GM23338 (cell line): ENCODE results near the gene KRT84. TPM values are rescaled to one million over a fixed set of nuclear protein-coding genes. Genes with fewer than 3 reads are reported as not detected.

Source experiments
- ATAC-seq: fragments of 200-7000 bp; cut with Tn5 transposase; 3 replicates; pipeline ENCODE4 v1.9.1; 2020
- DNase-seq: peaks from one replicate; pipeline ENCODE4 v3.0.0-alpha.2; 2015; ENCODE audit warnings: low spot score
- H2AFZ ChIP-seq: fragments of 200-600 bp; sonication (generic); 2 replicates; pipeline ENCODE4 v1.8.0; 2016; ENCODE audit warnings: antibody characterized with exemption, mild to moderate bottlenecking, moderate library complexity
- H3F3A ChIP-seq: fragments of 200-600 bp; sonication (generic); replicated peaks from 2 replicates; pipeline ENCODE4 v1.8.0; 2017; ENCODE audit warnings: antibody characterized with exemption, mixed run types, low read depth
- H3K27ac ChIP-seq: fragments of 200-600 bp; sonication (generic); 2 replicates; pipeline ENCODE4 v1.6.1; 2016; ENCODE audit warnings: low read depth
- H3K27me3 ChIP-seq: fragments of 200-600 bp; sonication (generic); 2 replicates; pipeline ENCODE4 v1.8.0; 2016; ENCODE audit warnings: mild to moderate bottlenecking, mixed run types, moderate library complexity; ENCODE audit not compliant: insufficient read depth
- H3K36me3 ChIP-seq: fragments of 200-600 bp; sonication (generic); 2 replicates; pipeline ENCODE4 v1.8.0; 2016; ENCODE audit warnings: mild to moderate bottlenecking; ENCODE audit not compliant: insufficient read depth
- H3K4me1 ChIP-seq: fragments of 200-600 bp; sonication (generic); 2 replicates; pipeline ENCODE4 v1.8.0; 2016; ENCODE audit warnings: mild to moderate bottlenecking, moderate library complexity; ENCODE audit not compliant: insufficient read depth
- H3K4me2 ChIP-seq: fragments of 200-600 bp; sonication (generic); 2 replicates; pipeline ENCODE4 v1.7.1; 2017; ENCODE audit warnings: mixed run types
- H3K4me3 ChIP-seq: fragments of 200-600 bp; sonication (generic); 2 replicates; pipeline ENCODE4 v1.6.1; 2016; ENCODE audit warnings: mixed run types
- H3K79me2 ChIP-seq: fragments of 200-600 bp; sonication (generic); replicated peaks from 2 replicates; pipeline ENCODE4 v1.8.0; 2017; ENCODE audit warnings: mild to moderate bottlenecking; ENCODE audit not compliant: insufficient read depth
- H3K9me2 ChIP-seq: fragments of 200-600 bp; sonication (generic); 2 replicates; pipeline ENCODE4 v1.8.0; 2017; ENCODE audit not compliant: insufficient read depth
- H4K20me1 ChIP-seq: fragments of 200-600 bp; sonication (generic); replicated peaks from 2 replicates; pipeline ENCODE4 v1.8.0; 2017; ENCODE audit warnings: mild to moderate bottlenecking; ENCODE audit not compliant: insufficient read depth
- H3K27ac Mint-ChIP-seq: 2 replicates; pipeline ENCODE4 v1.8.0; 2020; ENCODE audit warnings: inconsistent platforms, mild to moderate bottlenecking, moderate library complexity, mixed read lengths
- H3K27me3 Mint-ChIP-seq: 3 replicates; pipeline ENCODE4 v1.8.0; 2022; ENCODE audit warnings: low read depth, mild to moderate bottlenecking, moderate library complexity, mixed read lengths, inconsistent platforms; ENCODE audit not compliant: insufficient read depth, poor library complexity
- H3K36me3 Mint-ChIP-seq: 3 replicates; pipeline ENCODE4 v1.8.0; 2021; ENCODE audit warnings: low read depth, mild to moderate bottlenecking, inconsistent platforms, moderate library complexity, mixed read lengths
- H3K4me1 Mint-ChIP-seq: 3 replicates; pipeline ENCODE4 v1.8.0; 2020; ENCODE audit warnings: mild to moderate bottlenecking, inconsistent platforms, mixed read lengths
- H3K4me3 Mint-ChIP-seq: 3 replicates; pipeline ENCODE4 v1.8.0; 2021; ENCODE audit warnings: moderate library complexity, mild to moderate bottlenecking, inconsistent platforms, mixed read lengths
- H3K9me3 Mint-ChIP-seq: 3 replicates; pipeline ENCODE4 v1.8.0; 2020; ENCODE audit warnings: moderate library complexity, mild to moderate bottlenecking, inconsistent platforms, mixed read lengths
- CREB1 ChIP-seq: fragments of 250-450 bp; sonication (Bioruptor Pico); IDR thresholded peaks from 2 replicates; pipeline ENCODE4 v1.5.0; 2020; ENCODE audit warnings: low read depth, mild to moderate bottlenecking, moderate library complexity
- EZH2 ChIP-seq: fragments of 200-600 bp; sonication (generic); IDR thresholded peaks from one replicate; pipeline ENCODE4 v1.8.0; 2017; ENCODE audit warnings: antibody characterized with exemption, mild to moderate bottlenecking, low read depth; ENCODE audit not compliant: unreplicated experiment
- EZH2phosphoT487 ChIP-seq: fragments of 200-600 bp; sonication (generic); IDR thresholded peaks from one replicate; pipeline ENCODE4 v1.8.1; 2018; ENCODE audit warnings: antibody characterized with exemption; ENCODE audit not compliant: unreplicated experiment
- JUNB ChIP-seq: IDR thresholded peaks from one replicate; pipeline ENCODE4 v1.6.1; 2016; ENCODE audit warnings: antibody characterized with exemption; ENCODE audit not compliant: unreplicated experiment
- NANOG ChIP-seq: IDR thresholded peaks from 2 replicates; pipeline ENCODE4 v1.6.1; 2016; ENCODE audit warnings: antibody characterized with exemption, borderline replicate concordance
- POLR2AphosphoS5 ChIP-seq: IDR thresholded peaks from 2 replicates; pipeline ENCODE4 v1.6.1; 2016; ENCODE audit warnings: antibody characterized with exemption, low read depth
- STAT1 ChIP-seq: IDR thresholded peaks from one replicate; pipeline ENCODE4 v1.6.1; 2016; ENCODE audit warnings: antibody characterized with exemption; ENCODE audit not compliant: unreplicated experiment
- ZNF114 ChIP-seq: fragments of 250-450 bp; sonication (Bioruptor Pico); IDR thresholded peaks from 2 replicates; pipeline ENCODE4 v1.5.0; 2020; ENCODE audit warnings: mild to moderate bottlenecking, moderate library complexity
- ZNF331 ChIP-seq: fragments of 250-450 bp; sonication (Bioruptor Pico); IDR thresholded peaks from 2 replicates; pipeline ENCODE4 v1.5.0; 2020; ENCODE audit warnings: low read depth, mild to moderate bottlenecking, moderate library complexity
- polyA plus RNA-seq: library from polyadenylated mRNA; unstranded; fragments of >200 nt; fragmentation: Nextera tagmentation; extraction: Ambion mirVana; gene quantifications from 2 replicates; pipeline ENCODE4 v1.2.1, GENCODE V29; 2016
- total RNA-seq: library from RNA; depleted of rRNA; stranded (reverse); fragments of >200 nt; shearing (Covaris generic); gene quantifications from 2 replicates; pipeline ENCODE4 v1.2.3, GENCODE V29; 2014
- TF ChIP-seq, protein P1 (sequence below): IDR thresholded peaks from 2 replicates; pipeline ENCODE4 v1.6.1; 2016; ENCODE audit warnings: antibody characterized with exemption
- TF ChIP-seq, protein P2 (sequence below): IDR thresholded peaks from one replicate; pipeline ENCODE4 v1.6.1; 2018; ENCODE audit warnings: antibody characterized with exemption; ENCODE audit not compliant: unreplicated experiment
- TF ChIP-seq, protein P3 (sequence below): fragments of 250-450 bp; sonication (Bioruptor Pico); IDR thresholded peaks from 2 replicates; pipeline ENCODE4 v1.5.0; 2020; ENCODE audit warnings: mild to moderate bottlenecking, moderate library complexity
- TF ChIP-seq, protein P4 (sequence below), 2 experiments: fragments of 200-600 bp in 1 of 2; sonication (generic) in 1 of 2; conservative IDR thresholded peaks; 2 replicates each; pipeline versions ENCODE4 v1.5.1 to v1.6.1; 2016 to 2017; ENCODE audit warnings: antibody characterized with exemption in 2 of 2, low read depth in 2 of 2, mild to moderate bottlenecking in 2 of 2, moderate library complexity in 1 of 2

KRT84 gene
- total and polyA plus RNA-seq, 2 experiments from 2014 or later: not detected

DNA sequence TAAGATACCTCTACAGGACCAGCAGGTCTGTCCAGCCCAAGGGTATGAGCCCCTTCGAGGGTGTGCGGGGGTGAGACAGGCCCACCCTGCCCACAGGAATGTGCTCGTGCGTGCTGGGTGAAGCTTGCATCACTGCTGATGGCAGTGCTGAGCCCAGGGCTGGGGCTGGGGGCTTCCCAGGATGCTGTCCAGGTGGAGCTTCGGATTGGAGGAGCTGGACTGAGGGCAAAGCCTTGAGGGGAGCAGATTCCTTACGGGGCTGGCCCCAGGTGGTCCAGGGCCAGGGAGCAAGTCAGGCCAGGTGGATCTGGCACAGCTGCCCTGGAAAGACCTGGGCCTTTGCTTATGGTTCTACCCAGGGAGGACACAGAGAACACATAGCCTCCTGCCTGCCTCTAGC, 15.6 kb downstream of the KRT84 start:
- Mint-ChIP-seq H3K4me1 (peaks cover 3% of the 10 kb centered on the region; the same call in 1 of the 3 replicates), H3K9me3 (no peaks in the 10 kb centered on the region), H3K27me3 (peaks cover 4% of the 10 kb centered on the region), H3K36me3 (no peaks in the 10 kb centered on the region; the same call in 2 of the 3 replicates), H3K27ac (no peak overlapping the region), H3K4me3 (no peak overlapping the region)
- H3K27me3 ChIP-seq: no peaks in the 10 kb centered on the region
- no peaks in the 10 kb centered on the region for H3F3A ChIP-seq
- no peak overlapping the region for H3K27ac ChIP-seq
- no peaks in the 10 kb centered on the region for H4K20me1 ChIP-seq
- ATAC-seq (no peak), DNase-seq (no peak)
- H3K4me3 ChIP-seq: no peak overlapping the region
- H3K36me3 ChIP-seq: no peaks in the 10 kb centered on the region
- H3K79me2 ChIP-seq: no peaks in the 10 kb centered on the region
- TF ChIP-seq POLR2AphosphoS5 (no peak), EZH2phosphoT487 (no peak), NANOG (no peak), ZNF114 (CRISPR knock-in tag) (no peak), STAT1 (no peak), EZH2 (no peak), ZNF331 (CRISPR knock-in tag) (no peak), JUNB (no peak), CREB1 (CRISPR knock-in tag) (no peak)
- TF ChIP-seq, protein P1, sequence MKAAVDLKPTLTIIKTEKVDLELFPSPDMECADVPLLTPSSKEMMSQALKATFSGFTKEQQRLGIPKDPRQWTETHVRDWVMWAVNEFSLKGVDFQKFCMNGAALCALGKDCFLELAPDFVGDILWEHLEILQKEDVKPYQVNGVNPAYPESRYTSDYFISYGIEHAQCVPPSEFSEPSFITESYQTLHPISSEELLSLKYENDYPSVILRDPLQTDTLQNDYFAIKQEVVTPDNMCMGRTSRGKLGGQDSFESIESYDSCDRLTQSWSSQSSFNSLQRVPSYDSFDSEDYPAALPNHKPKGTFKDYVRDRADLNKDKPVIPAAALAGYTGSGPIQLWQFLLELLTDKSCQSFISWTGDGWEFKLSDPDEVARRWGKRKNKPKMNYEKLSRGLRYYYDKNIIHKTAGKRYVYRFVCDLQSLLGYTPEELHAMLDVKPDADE: no peak
- TF ChIP-seq, protein P2, sequence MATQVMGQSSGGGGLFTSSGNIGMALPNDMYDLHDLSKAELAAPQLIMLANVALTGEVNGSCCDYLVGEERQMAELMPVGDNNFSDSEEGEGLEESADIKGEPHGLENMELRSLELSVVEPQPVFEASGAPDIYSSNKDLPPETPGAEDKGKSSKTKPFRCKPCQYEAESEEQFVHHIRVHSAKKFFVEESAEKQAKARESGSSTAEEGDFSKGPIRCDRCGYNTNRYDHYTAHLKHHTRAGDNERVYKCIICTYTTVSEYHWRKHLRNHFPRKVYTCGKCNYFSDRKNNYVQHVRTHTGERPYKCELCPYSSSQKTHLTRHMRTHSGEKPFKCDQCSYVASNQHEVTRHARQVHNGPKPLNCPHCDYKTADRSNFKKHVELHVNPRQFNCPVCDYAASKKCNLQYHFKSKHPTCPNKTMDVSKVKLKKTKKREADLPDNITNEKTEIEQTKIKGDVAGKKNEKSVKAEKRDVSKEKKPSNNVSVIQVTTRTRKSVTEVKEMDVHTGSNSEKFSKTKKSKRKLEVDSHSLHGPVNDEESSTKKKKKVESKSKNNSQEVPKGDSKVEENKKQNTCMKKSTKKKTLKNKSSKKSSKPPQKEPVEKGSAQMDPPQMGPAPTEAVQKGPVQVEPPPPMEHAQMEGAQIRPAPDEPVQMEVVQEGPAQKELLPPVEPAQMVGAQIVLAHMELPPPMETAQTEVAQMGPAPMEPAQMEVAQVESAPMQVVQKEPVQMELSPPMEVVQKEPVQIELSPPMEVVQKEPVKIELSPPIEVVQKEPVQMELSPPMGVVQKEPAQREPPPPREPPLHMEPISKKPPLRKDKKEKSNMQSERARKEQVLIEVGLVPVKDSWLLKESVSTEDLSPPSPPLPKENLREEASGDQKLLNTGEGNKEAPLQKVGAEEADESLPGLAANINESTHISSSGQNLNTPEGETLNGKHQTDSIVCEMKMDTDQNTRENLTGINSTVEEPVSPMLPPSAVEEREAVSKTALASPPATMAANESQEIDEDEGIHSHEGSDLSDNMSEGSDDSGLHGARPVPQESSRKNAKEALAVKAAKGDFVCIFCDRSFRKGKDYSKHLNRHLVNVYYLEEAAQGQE: no peak
- TF ChIP-seq, protein P3, sequence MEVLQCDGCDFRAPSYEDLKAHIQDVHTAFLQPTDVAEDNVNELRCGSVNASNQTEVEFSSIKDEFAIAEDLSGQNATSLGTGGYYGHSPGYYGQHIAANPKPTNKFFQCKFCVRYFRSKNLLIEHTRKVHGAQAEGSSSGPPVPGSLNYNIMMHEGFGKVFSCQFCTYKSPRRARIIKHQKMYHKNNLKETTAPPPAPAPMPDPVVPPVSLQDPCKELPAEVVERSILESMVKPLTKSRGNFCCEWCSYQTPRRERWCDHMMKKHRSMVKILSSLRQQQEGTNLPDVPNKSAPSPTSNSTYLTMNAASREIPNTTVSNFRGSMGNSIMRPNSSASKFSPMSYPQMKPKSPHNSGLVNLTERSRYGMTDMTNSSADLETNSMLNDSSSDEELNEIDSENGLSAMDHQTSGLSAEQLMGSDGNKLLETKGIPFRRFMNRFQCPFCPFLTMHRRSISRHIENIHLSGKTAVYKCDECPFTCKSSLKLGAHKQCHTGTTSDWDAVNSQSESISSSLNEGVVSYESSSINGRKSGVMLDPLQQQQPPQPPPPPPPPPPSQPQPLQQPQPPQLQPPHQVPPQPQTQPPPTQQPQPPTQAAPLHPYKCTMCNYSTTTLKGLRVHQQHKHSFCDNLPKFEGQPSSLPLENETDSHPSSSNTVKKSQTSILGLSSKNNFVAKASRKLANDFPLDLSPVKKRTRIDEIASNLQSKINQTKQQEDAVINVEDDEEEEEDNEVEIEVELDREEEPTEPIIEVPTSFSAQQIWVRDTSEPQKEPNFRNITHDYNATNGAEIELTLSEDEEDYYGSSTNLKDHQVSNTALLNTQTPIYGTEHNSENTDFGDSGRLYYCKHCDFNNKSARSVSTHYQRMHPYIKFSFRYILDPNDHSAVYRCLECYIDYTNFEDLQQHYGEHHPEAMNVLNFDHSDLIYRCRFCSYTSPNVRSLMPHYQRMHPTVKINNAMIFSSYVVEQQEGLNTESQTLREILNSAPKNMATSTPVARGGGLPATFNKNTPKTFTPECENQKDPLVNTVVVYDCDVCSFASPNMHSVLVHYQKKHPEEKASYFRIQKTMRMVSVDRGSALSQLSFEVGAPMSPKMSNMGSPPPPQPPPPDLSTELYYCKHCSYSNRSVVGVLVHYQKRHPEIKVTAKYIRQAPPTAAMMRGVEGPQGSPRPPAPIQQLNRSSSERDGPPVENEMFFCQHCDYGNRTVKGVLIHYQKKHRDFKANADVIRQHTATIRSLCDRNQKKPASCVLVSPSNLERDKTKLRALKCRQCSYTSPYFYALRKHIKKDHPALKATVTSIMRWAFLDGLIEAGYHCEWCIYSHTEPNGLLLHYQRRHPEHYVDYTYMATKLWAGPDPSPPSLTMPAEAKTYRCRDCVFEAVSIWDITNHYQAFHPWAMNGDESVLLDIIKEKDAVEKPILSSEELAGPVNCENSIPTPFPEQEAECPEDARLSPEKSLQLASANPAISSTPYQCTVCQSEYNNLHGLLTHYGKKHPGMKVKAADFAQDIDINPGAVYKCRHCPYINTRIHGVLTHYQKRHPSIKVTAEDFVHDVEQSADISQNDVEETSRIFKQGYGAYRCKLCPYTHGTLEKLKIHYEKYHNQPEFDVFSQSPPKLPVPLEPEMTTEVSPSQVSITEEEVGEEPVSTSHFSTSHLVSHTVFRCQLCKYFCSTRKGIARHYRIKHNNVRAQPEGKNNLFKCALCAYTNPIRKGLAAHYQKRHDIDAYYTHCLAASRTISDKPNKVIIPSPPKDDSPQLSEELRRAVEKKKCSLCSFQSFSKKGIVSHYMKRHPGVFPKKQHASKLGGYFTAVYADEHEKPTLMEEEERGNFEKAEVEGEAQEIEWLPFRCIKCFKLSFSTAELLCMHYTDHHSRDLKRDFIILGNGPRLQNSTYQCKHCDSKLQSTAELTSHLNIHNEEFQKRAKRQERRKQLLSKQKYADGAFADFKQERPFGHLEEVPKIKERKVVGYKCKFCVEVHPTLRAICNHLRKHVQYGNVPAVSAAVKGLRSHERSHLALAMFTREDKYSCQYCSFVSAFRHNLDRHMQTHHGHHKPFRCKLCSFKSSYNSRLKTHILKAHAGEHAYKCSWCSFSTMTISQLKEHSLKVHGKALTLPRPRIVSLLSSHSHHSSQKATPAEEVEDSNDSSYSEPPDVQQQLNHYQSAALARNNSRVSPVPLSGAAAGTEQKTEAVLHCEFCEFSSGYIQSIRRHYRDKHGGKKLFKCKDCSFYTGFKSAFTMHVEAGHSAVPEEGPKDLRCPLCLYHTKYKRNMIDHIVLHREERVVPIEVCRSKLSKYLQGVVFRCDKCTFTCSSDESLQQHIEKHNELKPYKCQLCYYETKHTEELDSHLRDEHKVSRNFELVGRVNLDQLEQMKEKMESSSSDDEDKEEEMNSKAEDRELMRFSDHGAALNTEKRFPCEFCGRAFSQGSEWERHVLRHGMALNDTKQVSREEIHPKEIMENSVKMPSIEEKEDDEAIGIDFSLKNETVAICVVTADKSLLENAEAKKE: no peak
- TF ChIP-seq, protein P4, sequence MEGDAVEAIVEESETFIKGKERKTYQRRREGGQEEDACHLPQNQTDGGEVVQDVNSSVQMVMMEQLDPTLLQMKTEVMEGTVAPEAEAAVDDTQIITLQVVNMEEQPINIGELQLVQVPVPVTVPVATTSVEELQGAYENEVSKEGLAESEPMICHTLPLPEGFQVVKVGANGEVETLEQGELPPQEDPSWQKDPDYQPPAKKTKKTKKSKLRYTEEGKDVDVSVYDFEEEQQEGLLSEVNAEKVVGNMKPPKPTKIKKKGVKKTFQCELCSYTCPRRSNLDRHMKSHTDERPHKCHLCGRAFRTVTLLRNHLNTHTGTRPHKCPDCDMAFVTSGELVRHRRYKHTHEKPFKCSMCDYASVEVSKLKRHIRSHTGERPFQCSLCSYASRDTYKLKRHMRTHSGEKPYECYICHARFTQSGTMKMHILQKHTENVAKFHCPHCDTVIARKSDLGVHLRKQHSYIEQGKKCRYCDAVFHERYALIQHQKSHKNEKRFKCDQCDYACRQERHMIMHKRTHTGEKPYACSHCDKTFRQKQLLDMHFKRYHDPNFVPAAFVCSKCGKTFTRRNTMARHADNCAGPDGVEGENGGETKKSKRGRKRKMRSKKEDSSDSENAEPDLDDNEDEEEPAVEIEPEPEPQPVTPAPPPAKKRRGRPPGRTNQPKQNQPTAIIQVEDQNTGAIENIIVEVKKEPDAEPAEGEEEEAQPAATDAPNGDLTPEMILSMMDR (conservative IDR thresholded peaks at IDR 0.05; ENCODE audit: low read depth in 2 of 2): no peak
- H3K4me2 ChIP-seq: no peak overlapping the region
- H3K4me1 ChIP-seq: no peaks in the 10 kb centered on the region
- H2AFZ ChIP-seq: no peak overlapping the region
- no peaks in the 10 kb centered on the region for H3K9me2 ChIP-seq
